HL-60 (cell line): Measurements from ENCODE around the gene CDH1.

Experiments used
- DNase-seq, 2 experiments: peaks; one replicate each; pipeline ENCODE4 v3.0.0-alpha.2; 2010 to 2020; ENCODE audit warnings: low read depth in 1 of 2, low spot score in 1 of 2
- H3K27ac ChIP-seq: fragments of 250-450 bp; sonication (Bioruptor Pico); replicated peaks from 2 replicates; pipeline ENCODE4 v1.5.1; 2020; ENCODE audit warnings: mild to moderate bottlenecking, moderate library complexity
- H3K27me3 ChIP-seq: fragments of 250-450 bp; sonication (Bioruptor Pico); 2 replicates; pipeline ENCODE4 v1.5.1; 2021; ENCODE audit warnings: mild to moderate bottlenecking, moderate library complexity; ENCODE audit not compliant: insufficient read depth, poor library complexity, severe bottlenecking
- H3K4me3 ChIP-seq: replicated peaks from 2 replicates; pipeline ENCODE4 v1.5.1; 2011; ENCODE audit warnings: mild to moderate bottlenecking, control low read depth, low read length; ENCODE audit not compliant: insufficient read depth
- GABPA ChIP-seq: IDR thresholded peaks from 2 replicates; pipeline ENCODE4 v1.6.1; 2012; ENCODE audit warnings: low read depth
- POLR2AphosphoS5 ChIP-seq: IDR thresholded peaks from 2 replicates; pipeline ENCODE4 v1.6.1; 2012; ENCODE audit warnings: low read depth
- SPI1 ChIP-seq: IDR thresholded peaks from 2 replicates; pipeline ENCODE4 v1.6.1; 2012; ENCODE audit warnings: low read depth, mild to moderate bottlenecking, borderline replicate concordance
- TF ChIP-seq, protein P1 (sequence below): IDR thresholded peaks from 2 replicates; pipeline ENCODE4 v1.6.1; 2012; ENCODE audit warnings: low read depth; ENCODE audit not compliant: insufficient replicate concordance
- TF ChIP-seq, protein P2 (sequence below): IDR thresholded peaks from one replicate; pipeline ENCODE4 v1.5.1; 2011; ENCODE audit warnings: low read length, control low read depth, inconsistent platforms; ENCODE audit not compliant: insufficient read depth

CDH1 gene

DNA sequence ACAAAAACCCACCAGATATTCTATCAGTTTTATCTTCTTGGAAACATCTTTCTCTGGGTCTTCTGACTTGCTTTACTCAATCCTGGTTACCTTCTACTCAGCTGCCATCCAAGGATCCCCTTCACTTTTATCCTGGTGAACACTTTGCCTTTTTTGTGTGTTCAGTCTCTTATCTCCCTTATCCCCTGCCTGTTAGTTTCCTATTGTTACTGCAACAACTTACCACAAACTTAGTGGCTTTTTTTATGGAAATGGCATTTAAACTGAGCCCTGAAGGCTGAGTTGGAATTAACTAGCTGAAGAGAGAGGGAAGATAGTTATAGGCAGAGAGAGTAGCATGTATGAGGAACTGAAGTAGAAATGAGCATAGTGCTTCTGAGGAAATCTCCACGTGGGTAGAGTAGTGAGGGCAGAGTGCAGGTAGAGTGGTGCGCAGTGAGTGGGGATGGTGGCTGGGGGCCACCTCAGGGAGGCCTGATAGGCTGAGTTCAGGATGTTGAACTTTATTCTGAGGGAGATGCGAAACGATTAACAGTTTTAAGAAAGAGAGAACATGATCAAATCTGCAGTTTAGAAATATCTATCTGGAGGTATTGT lies 132.5 kb downstream of the CDH1 start:
- Histone ChIP-seq H3K4me3 (no peak overlapping the region), H3K27me3 (no peaks in the 10 kb centered on the region), H3K27ac (no peak overlapping the region)
- no peak for TF ChIP-seq GABPA
- TF ChIP-seq, protein P1, sequence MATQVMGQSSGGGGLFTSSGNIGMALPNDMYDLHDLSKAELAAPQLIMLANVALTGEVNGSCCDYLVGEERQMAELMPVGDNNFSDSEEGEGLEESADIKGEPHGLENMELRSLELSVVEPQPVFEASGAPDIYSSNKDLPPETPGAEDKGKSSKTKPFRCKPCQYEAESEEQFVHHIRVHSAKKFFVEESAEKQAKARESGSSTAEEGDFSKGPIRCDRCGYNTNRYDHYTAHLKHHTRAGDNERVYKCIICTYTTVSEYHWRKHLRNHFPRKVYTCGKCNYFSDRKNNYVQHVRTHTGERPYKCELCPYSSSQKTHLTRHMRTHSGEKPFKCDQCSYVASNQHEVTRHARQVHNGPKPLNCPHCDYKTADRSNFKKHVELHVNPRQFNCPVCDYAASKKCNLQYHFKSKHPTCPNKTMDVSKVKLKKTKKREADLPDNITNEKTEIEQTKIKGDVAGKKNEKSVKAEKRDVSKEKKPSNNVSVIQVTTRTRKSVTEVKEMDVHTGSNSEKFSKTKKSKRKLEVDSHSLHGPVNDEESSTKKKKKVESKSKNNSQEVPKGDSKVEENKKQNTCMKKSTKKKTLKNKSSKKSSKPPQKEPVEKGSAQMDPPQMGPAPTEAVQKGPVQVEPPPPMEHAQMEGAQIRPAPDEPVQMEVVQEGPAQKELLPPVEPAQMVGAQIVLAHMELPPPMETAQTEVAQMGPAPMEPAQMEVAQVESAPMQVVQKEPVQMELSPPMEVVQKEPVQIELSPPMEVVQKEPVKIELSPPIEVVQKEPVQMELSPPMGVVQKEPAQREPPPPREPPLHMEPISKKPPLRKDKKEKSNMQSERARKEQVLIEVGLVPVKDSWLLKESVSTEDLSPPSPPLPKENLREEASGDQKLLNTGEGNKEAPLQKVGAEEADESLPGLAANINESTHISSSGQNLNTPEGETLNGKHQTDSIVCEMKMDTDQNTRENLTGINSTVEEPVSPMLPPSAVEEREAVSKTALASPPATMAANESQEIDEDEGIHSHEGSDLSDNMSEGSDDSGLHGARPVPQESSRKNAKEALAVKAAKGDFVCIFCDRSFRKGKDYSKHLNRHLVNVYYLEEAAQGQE = no peak
- TF ChIP-seq SPI1 = no peak
- DNase-seq = no peak

DNA sequence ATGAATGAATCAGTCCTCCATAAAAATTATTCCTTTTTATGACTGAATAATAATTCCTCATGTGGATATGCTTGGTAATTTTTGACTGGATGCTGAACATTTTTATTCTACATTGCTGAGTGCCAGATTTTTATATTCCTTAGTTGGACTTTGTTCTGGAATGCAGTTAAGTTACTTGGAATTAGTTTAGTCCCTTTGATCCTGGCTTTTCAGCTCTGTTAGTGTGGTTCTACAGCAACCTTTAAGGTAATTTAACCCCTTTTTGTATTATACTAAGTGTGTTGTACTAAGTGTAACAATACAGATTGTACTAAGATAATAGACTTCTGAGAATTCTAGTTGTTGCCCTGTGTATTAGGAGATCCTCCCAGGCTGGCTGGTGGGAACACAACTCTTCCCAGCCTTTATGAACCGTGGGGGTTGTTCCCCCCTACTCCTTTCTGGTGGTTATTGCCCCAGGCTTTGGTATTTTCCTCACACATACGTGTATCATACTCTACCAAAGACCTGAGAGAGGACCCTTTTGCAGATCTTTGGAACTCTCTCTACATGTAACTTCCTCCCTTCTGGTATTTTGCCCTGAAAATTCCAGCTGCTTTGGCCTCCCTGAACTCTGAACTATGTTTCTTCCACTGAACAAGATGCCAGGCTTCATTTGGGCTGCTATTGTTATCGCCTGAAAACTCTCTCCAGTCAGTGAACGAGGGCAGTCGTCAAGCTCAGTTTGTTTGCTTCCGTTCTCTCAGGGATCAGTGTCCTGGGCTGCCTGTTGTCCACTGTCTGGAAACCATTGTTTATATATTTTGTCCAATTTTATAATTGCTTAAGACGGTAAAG lies 136.8 kb downstream of the CDH1 start:
- Histone ChIP-seq H3K27ac (no peak overlapping the region), H3K4me3 (no peak overlapping the region), H3K27me3 (no peaks in the 10 kb centered on the region)
- TF ChIP-seq, protein P2, sequence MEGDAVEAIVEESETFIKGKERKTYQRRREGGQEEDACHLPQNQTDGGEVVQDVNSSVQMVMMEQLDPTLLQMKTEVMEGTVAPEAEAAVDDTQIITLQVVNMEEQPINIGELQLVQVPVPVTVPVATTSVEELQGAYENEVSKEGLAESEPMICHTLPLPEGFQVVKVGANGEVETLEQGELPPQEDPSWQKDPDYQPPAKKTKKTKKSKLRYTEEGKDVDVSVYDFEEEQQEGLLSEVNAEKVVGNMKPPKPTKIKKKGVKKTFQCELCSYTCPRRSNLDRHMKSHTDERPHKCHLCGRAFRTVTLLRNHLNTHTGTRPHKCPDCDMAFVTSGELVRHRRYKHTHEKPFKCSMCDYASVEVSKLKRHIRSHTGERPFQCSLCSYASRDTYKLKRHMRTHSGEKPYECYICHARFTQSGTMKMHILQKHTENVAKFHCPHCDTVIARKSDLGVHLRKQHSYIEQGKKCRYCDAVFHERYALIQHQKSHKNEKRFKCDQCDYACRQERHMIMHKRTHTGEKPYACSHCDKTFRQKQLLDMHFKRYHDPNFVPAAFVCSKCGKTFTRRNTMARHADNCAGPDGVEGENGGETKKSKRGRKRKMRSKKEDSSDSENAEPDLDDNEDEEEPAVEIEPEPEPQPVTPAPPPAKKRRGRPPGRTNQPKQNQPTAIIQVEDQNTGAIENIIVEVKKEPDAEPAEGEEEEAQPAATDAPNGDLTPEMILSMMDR = no peak
- TF ChIP-seq GABPA (no peak), SPI1 (no peak), POLR2AphosphoS5 (no peak)
- TF ChIP-seq, protein P1 = no peak
- DNase-seq = no peak

DNA sequence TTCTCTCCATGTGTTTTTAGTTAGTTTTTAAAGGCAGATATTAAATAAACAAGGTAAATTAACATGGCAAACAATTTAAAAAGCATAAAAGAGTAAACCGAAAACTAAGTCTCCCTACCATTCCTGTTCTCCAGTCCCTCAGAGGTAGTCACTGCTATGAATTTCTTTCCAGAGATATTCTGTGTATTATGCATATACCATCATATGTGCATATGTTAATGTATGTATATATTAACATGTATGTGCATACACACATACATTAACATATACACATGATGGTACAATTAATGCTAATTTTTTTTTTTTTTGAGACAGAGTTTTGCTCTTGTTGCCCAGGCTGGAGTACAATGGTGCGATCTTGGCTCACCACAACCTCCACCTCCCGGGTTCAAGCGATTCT lies 138.8 kb downstream of the CDH1 start:
- no peak overlapping the region for H3K27ac ChIP-seq
- no peak for DNase-seq
- TF ChIP-seq POLR2AphosphoS5 = no peak
- no peak for TF ChIP-seq GABPA
- TF ChIP-seq, protein P2 = no peak
- TF ChIP-seq, protein P1 = no peak
- TF ChIP-seq SPI1 = no peak
- H3K4me3 ChIP-seq = no peak overlapping the region
- H3K27me3 ChIP-seq = no peaks in the 10 kb centered on the region
